Right lobe of liver (tissue), 6 donors: ENCODE results near the gene CCNK. TPM values are rescaled to one million over a fixed set of nuclear protein-coding genes. Genes with fewer than 3 reads are reported as not detected.
A peak's percentile ranks its signal among the peaks of the same experiment; 100 is the strongest.

ENCODE experiments used
- ATAC-seq, 4 donors: fragments of 200-7000 bp; cut with Tn5 transposase; one replicate each; pipeline ENCODE4 v1.9.1; 2020; ENCODE audit warnings: mild to moderate bottlenecking in 4 of 4, moderate library complexity in 4 of 4
- DNase-seq, 3 donors: peaks; one replicate each; pipeline ENCODE4 v3.0.0-alpha.2; 2020
- H3K27ac ChIP-seq, 3 donors: fragments of 200-600 bp; one replicate each; pipeline ENCODE4 v1.8.0; 2022
- H3K27me3 ChIP-seq, 2 donors: fragments of 200-600 bp; one replicate each; pipeline ENCODE4 v1.8.0; 2022
- H3K36me3 ChIP-seq, 4 donors: fragments of 200-600 bp; sonication (generic) in 1 of 4; one replicate each; pipeline versions ENCODE4 v1.5.1 to v1.8.0; 2017 to 2022; ENCODE audit warnings: control low read depth in 1 of 4
- H3K4me1 ChIP-seq, 4 donors: fragments of 200-600 bp; sonication (generic) in 1 of 4; one replicate each; pipeline versions ENCODE4 v1.5.1 to v1.8.0; 2017 to 2022; ENCODE audit warnings: control low read depth in 1 of 4
- H3K4me3 ChIP-seq, 3 donors: fragments of 200-600 bp; one replicate each; pipeline ENCODE4 v1.8.0; 2022
- H3K9me3 ChIP-seq, 4 donors: fragments of 200-600 bp; sonication (generic) in 1 of 4; one replicate each; pipeline versions ENCODE4 v1.5.1 to v1.8.0; 2017 to 2022; ENCODE audit warnings: control low read depth in 1 of 4
- CTCF ChIP-seq, 4 donors: fragments of 200-600 bp in 3 of 4; fragments of 450-650 bp in 1 of 4; IDR thresholded peaks; one replicate each; pipeline versions ENCODE4 v1.5.1 to v1.8.0; 2016 to 2022; ENCODE audit warnings: antibody characterized with exemption in 4 of 4, mild to moderate bottlenecking in 2 of 4
- POLR2A ChIP-seq: fragments of 450-650 bp; IDR thresholded peaks from one replicate; pipeline ENCODE4 v1.6.1; 2017; ENCODE audit warnings: antibody characterized with exemption, mild to moderate bottlenecking
- WGBS: methylation state at CpG from one replicate; pipeline ENCODE4 v1.1.6; 2018; ENCODE audit warnings: low coverage, low lambda C conversion rate; ENCODE audit not compliant: insufficient coverage; ENCODE audit errors: missing lambda C conversion rate; 5-methylcytosine and 5-hydroxymethylcytosine counted together
- intact Hi-C, 2 donors: fragments of 100-400 bp; cut with DNase I; formaldehyde crosslinking; loops; one replicate each; pipeline versions ENCODE4 v1.11.2 to v1.14.1; 2022
- total RNA-seq, 6 experiments: library from RNA; depleted of rRNA in 2 of 6; stranded (reverse); fragments of >200 nt in 2 of 6; fragmentation: NEBNext Ultra II Directional in 3 of 6; extraction: Animal tissue kit (Norgen Biotek cat#: 25700) in 3 of 6; gene quantifications; one replicate each; pipeline versions ENCODE4 v1.1.0 to v1.2.4, GENCODE V29; 2016 to 2023
- donor health status: DM: no; HTN: yes; CAD: no.
- donor health status: DM: no; HTN: no; CAD: no.
- donor health status: DM: no; HTN: no; CAD: no.
- donor health status: DM: no; HTN: yes; CAD: no.
- donor health status: DM: no; HTN: yes; CAD: no.

Gene CCNK
- total RNA-seq, 6 experiments from 2014 or later: 11.8 to 23.4 (median 15.4) TPM

GRCh38 chr14:99505089-99505488 lies 23.9 kb downstream of the CCNK start:
- H3K27ac ChIP-seq: no peak overlapping the region
- no peaks in the 10 kb centered on the region for H3K27me3 ChIP-seq
- DNase-seq: no peak
- peaks cover 0 to 10% (median 3%) of the 10 kb centered on the region in 4 donors for H3K4me1 ChIP-seq
- TF ChIP-seq POLR2A: no peak
- TF ChIP-seq CTCF (IDR thresholded peaks at IDR 0.05): no peak
- 89% methylated on average over 5 of the region's 5 CpGs for WGBS
- intact Hi-C loops: no loop called here
- H3K9me3 ChIP-seq: no peaks in the 10 kb centered on the region
- H3K36me3 ChIP-seq: peaks cover 4 to 66% (median 27%) of the 10 kb centered on the region in 4 donors
- no peak for ATAC-seq
- H3K4me3 ChIP-seq: no peak overlapping the region

- Histone ChIP-seq H3K9me3 (no peaks in the 10 kb centered on the region), H3K27me3 (no peaks in the 10 kb centered on the region), H3K27ac (no peak overlapping the region), H3K36me3 (peaks cover 4 to 59% (median 21%) of the 10 kb centered on the region in 4 donors), H3K4me1 (peaks cover 0 to 10% (median 3%) of the 10 kb centered on the region in 4 donors), H3K4me3 (no peak overlapping the region)
- WGBS: 57% methylated on average over 4 of the region's 6 CpGs
- intact Hi-C loops: no loop called here
- TF ChIP-seq CTCF (IDR thresholded peaks at IDR 0.05) (no peak), POLR2A (no peak)
- ATAC-seq (peak in 1 of 4 donors; percentile 28), DNase-seq (no peak)
Measured at GRCh38 chr14:99506276-99506675, 25.1 kb downstream of the CCNK start.

DNA sequence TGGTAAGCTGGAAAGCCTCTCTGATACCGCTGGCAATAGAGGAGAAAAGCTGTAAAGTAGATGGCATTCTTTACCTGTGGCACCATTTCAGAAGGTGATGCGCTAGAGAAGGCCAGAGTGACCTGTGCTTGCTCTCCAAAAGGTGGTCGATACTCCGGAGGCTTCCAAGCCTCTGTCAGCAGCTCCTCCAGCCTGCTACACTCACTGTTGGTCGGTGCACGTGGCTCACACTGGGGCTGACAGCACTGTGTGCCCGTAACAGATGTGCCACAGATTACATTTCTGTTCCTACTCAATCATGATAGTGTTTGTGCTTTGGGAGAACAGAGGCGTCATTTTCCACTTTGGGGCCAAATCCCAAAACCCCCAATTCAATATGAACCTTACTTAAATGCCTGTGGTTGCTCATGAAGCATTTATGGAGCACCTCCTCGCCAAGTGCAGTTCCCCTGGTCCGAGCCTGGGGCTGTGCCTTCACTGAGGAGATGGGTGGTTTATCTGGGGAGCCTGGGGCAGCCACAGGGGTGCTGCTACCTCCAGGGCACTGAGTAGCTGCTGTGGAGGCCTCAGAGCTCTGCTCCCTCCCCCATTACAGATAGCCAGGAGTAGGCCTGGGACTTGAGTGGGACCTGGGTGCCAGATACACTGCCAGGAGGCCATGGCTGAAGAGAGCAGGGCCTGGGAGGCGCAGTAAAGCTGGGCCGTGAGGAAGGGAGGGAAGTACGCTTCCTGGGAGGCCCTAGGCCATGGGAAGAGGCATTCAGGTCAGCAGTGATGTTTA lies 26.8 kb downstream of the CCNK start:
- no peak overlapping the region for H3K4me3 ChIP-seq
- WGBS: 100% methylated on average over 6 of the region's 13 CpGs
- H3K27me3 ChIP-seq: no peaks in the 10 kb centered on the region
- H3K27ac ChIP-seq: peak overlapping the region in 1 of 3 donors; percentile 53
- DNase-seq (no peak), ATAC-seq (peak; percentile 1 to 5 (median 4))
- H3K9me3 ChIP-seq: no peaks in the 10 kb centered on the region
- peaks cover 4 to 48% (median 12%) of the 10 kb centered on the region in 4 donors for H3K36me3 ChIP-seq
- intact Hi-C loops: no loop called here
- TF ChIP-seq CTCF (IDR thresholded peaks at IDR 0.05) (no peak), POLR2A (no peak)
- peaks cover 0 to 10% (median 3%) of the 10 kb centered on the region in 4 donors for H3K4me1 ChIP-seq

DNA sequence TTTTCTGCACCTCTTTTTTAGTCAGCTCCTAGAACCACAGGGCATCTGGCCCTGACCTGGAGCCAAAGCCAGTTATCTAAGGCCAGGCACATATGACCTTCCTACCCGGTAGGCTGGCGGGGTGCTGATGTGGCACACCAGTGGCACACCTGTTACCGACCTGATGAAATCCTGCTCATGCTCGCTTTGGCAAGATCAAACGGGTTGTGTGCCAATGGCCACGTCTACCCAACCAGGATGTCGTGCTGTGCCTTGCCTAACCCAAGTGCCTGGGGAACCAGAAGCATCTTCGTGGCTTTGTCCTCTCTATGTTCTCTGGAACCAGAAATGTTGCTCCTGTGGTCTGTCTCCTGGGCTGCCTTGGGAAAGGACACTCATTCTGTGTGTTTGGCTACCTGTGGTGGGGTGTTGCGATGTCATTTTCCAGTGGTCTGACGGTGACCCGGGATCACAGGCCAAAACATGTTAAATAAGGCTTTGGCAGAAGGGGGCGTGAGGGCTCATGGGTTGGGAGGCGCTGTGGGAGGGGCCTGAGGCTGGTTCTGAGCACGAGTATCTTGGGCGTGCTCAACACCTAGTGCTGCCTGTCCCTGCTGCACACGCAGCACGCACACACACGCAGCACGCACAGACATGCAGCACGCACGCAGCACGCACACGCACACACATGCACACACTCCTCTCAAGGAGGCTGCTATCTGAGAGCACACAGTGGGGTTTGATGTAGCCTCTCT lies 27.9 kb downstream of the CCNK start:
- intact Hi-C loops: no loop called here
- Histone ChIP-seq H3K4me3 (no peak overlapping the region), H3K27ac (peak overlapping the region in 2 of 3 donors; percentile 34 to 53), H3K9me3 (no peaks in the 10 kb centered on the region), H3K36me3 (peaks cover 0 to 38% (median 9%) of the 10 kb centered on the region in 4 donors), H3K4me1 (peaks cover 0 to 10% (median 3%) of the 10 kb centered on the region in 4 donors), H3K27me3 (no peaks in the 10 kb centered on the region)
- ATAC-seq (peak; percentile 79 to 92 (median 87)), DNase-seq (peak; percentile 80 to 92 (median 89))
- TF ChIP-seq POLR2A (no peak), CTCF (IDR thresholded peaks at IDR 0.05) (no peak)
- WGBS: 55% methylated on average over 15 of the region's 23 CpGs
